DMS53 treated with DMSO at 0.1 percent for 48 hours (cell line): ENCODE measurements around the gene VPS39.

ENCODE experiments used
- DNase-seq: peaks from one replicate; lab custom pipeline; 2025; ENCODE audit not compliant: unreplicated experiment; lab: John Stamatoyannopoulos, UW

VPS39 gene

GRCh38 chr15:42202653-42203052 lies 5.5 kb downstream of the VPS39 start:
- no peak for DNase-seq

- DNase-seq, result no peak
These were observed 6.3 kb downstream of the VPS39 start for GRCh38 chr15:42201801-42202200.

GRCh38 chr15:42199126-42199525 lies 9.0 kb downstream of the VPS39 start:
- no peak for DNase-seq

GRCh38 chr15:42198516-42198915 lies 9.6 kb downstream of the VPS39 start:
- no peak for DNase-seq

GRCh38 chr15:42194513-42194912 lies 13.6 kb downstream of the VPS39 start:
- DNase-seq, result peak; percentile 28

- DNase-seq, result no peak
These were observed 14.7 kb downstream of the VPS39 start for GRCh38 chr15:42193383-42193782.

GRCh38 chr15:42191610-42192346 lies 16.3 kb downstream of the VPS39 start:
- no peak for DNase-seq

- no peak for DNase-seq
These were observed 17.7 kb downstream of the VPS39 start for GRCh38 chr15:42190370-42190769.

GRCh38 chr15:42185801-42186200 lies 22.3 kb downstream of the VPS39 start:
- DNase-seq, result no peak

- DNase-seq, result no peak
These were observed 23.4 kb downstream of the VPS39 start for GRCh38 chr15:42184736-42185135.

- no peak for DNase-seq
These were observed 23.8 kb downstream of the VPS39 start for GRCh38 chr15:42184296-42184695.

GRCh38 chr15:42182961-42183360 lies 25.1 kb downstream of the VPS39 start:
- DNase-seq, result no peak

- no peak for DNase-seq
These were observed 25.7 kb downstream of the VPS39 start for GRCh38 chr15:42182328-42182886.

GRCh38 chr15:42178056-42178455 lies 30.0 kb downstream of the VPS39 start:
- DNase-seq, result no peak

- no peak for DNase-seq
These were observed 32.4 kb downstream of the VPS39 start for GRCh38 chr15:42175671-42176070.

- no peak for DNase-seq
These were observed 35.6 kb downstream of the VPS39 start for GRCh38 chr15:42172475-42172874.

- DNase-seq, result no peak
These were observed 36.3 kb downstream of the VPS39 start for GRCh38 chr15:42171795-42172194.

- DNase-seq, result no peak
These were observed 37.0 kb downstream of the VPS39 start for GRCh38 chr15:42171122-42171521.

- no peak for DNase-seq
These were observed 41.7 kb downstream of the VPS39 start for GRCh38 chr15:42166225-42166940.

GRCh38 chr15:42165106-42165505 lies 43.0 kb downstream of the VPS39 start:
- DNase-seq, result no peak

GRCh38 chr15:42163947-42164550 lies 44.1 kb downstream of the VPS39 start:
- DNase-seq, result no peak

- no peak for DNase-seq
These were observed 44.8 kb downstream of the VPS39 start for GRCh38 chr15:42163291-42163690.
